HepG2 (cell line): ENCODE results near the gene ST3GAL2. TPM values are rescaled to one million over a fixed set of nuclear protein-coding genes. Genes with fewer than 3 reads are reported as not detected.
A peak's percentile ranks its signal among the peaks of the same experiment; 100 is the strongest.

Source experiments
- HNF4A ChIP-seq: sonication (generic); formaldehyde crosslinking; IDR thresholded peaks from 2 replicates; pipeline ENCODE4 v1.4.0; 2020; ENCODE audit warnings: missing genetic modification reagents
- MBD4 ChIP-seq: IDR thresholded peaks from 2 replicates; pipeline ENCODE4 v1.6.1; 2012; ENCODE audit warnings: low read length, inconsistent platforms, borderline replicate concordance
- MBNL3 ChIP-seq: fragments of 250-450 bp; sonication (Bioruptor Pico); conservative IDR thresholded peaks from 2 replicates; pipeline ENCODE4 v1.8.0; 2022; ENCODE audit warnings: mild to moderate bottlenecking, inconsistent platforms
- MTF2 ChIP-seq: sonication (generic); formaldehyde crosslinking; IDR thresholded peaks from 2 replicates; pipeline ENCODE4 v1.5.0; 2020; ENCODE audit warnings: missing genetic modification reagents, borderline replicate concordance
- ONECUT2 ChIP-seq: sonication (generic); formaldehyde crosslinking; IDR thresholded peaks from 2 replicates; pipeline ENCODE4 v1.4.0; 2020; ENCODE audit warnings: missing genetic modification reagents
- RAD51 ChIP-seq: fragments of 450-650 bp; IDR thresholded peaks from 2 replicates; pipeline ENCODE4 v1.6.1; 2016; ENCODE audit warnings: borderline replicate concordance
- RBFOX2 ChIP-seq: fragments of 200-400 bp; formaldehyde crosslinking; IDR thresholded peaks from 2 replicates; pipeline ENCODE4 v1.6.1; 2017; ENCODE audit warnings: low read depth, mild to moderate bottlenecking, low read length
- REPIN1 ChIP-seq: sonication (generic); formaldehyde crosslinking; IDR thresholded peaks from 2 replicates; pipeline ENCODE4 v1.8.0; 2022; ENCODE audit warnings: missing genetic modification reagents, low read depth, mild to moderate bottlenecking, borderline replicate concordance
- SRSF4 ChIP-seq: fragments of 200-400 bp; formaldehyde crosslinking; IDR thresholded peaks from one replicate; pipeline ENCODE4 v1.6.1; 2018; ENCODE audit warnings: mild to moderate bottlenecking, low read depth, low read length, moderate library complexity; ENCODE audit not compliant: poor library complexity, severe bottlenecking
- ZBTB38 ChIP-seq: sonication (generic); formaldehyde crosslinking; IDR thresholded peaks from 2 replicates; pipeline ENCODE4 v1.5.1; 2020; ENCODE audit warnings: mild to moderate bottlenecking, missing genetic modification reagents
- ZNF335 ChIP-seq: sonication (generic); formaldehyde crosslinking; IDR thresholded peaks from 2 replicates; pipeline ENCODE4 v1.4.0; 2020; ENCODE audit warnings: missing genetic modification reagents
- ZNF343 ChIP-seq: sonication (generic); formaldehyde crosslinking; IDR thresholded peaks from 2 replicates; pipeline ENCODE4 v1.4.0; 2020; ENCODE audit warnings: mild to moderate bottlenecking, missing genetic modification reagents
- ZNF614 ChIP-seq: IDR thresholded peaks from 2 replicates; pipeline ENCODE4 v1.6.1; 2018; ENCODE audit warnings: missing biosample characterization, missing genetic modification reagents, inconsistent platforms, borderline replicate concordance
- polyA plus RNA-seq, 8 experiments: library from polyadenylated mRNA; depleted of rRNA in 3 of 8; stranded (reverse) in 7 of 8; unstranded in 1 of 8; fragments of >200 nt; fragmentation: Illumina TruSeq in 4 of 8; extraction: Trizol in 4 of 8; gene quantifications; 2 replicates each; pipeline versions ENCODE4 v1.2.1 to v1.2.3, GENCODE V29; 2011 to 2016; ENCODE audit warnings: low read depth in 4 of 8, missing spikeins in 1 of 8, mixed read lengths in 1 of 8; ENCODE audit not compliant: insufficient read depth in 1 of 8
- total RNA-seq, 5 experiments: library from RNA; depleted of rRNA; stranded (reverse); fragments of >200 nt; fragmentation: Illumina TruSeq; extraction: Trizol; gene quantifications; 2 replicates each; pipeline ENCODE4 v1.2.3, GENCODE V29; 2016; ENCODE audit warnings: low read depth in 1 of 5
- TF ChIP-seq, protein P1 (sequence below): sonication (generic); formaldehyde crosslinking; conservative IDR thresholded peaks from 2 replicates; pipeline ENCODE4 v1.8.1; 2023; ENCODE audit warnings: missing genetic modification reagents
- TF ChIP-seq, protein P2 (sequence below): sonication (generic); formaldehyde crosslinking; IDR thresholded peaks from 2 replicates; pipeline ENCODE4 v1.5.0; 2020; ENCODE audit warnings: mild to moderate bottlenecking, missing genetic modification reagents, moderate library complexity
- TF ChIP-seq, protein P3 (sequence below): sonication (generic); formaldehyde crosslinking; IDR thresholded peaks from 2 replicates; pipeline ENCODE4 v1.4.0; 2020; ENCODE audit warnings: low read depth, mild to moderate bottlenecking, missing genetic modification reagents
- TF ChIP-seq, protein P4 (sequence below): sonication (generic); formaldehyde crosslinking; IDR thresholded peaks from 2 replicates; pipeline ENCODE4 v1.4.0; 2020; ENCODE audit warnings: missing genetic modification reagents
- TF ChIP-seq, protein P5 (sequence below): IDR thresholded peaks from 2 replicates; pipeline ENCODE4 v1.6.1; 2016; ENCODE audit warnings: low read depth, missing genetic modification reagents, missing compliant biosample characterization

ST3GAL2 gene
- total and polyA plus RNA-seq, 2 of the 13 experiments (the other 11 are each of a cell fraction or from before 2014, with no cell fraction given) = 16.3 to 24.9 TPM

DNA sequence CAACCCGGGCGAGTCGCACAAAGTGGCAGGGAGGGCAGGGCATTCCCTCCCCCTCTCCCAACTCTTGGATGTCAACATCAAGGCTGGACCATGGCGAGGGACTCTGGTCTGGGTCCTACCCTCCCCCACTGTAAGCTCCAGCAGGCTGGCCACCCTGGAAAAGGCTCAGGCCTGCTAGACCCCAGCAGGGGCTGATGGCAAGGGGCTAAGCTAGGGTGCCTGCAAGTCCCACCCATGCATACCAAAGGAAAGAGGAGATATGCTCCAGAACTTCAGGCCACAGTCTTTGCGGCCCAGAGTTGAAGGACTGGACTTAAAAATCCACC, 19.9 kb downstream of the ST3GAL2 start (continued):
- TF ChIP-seq, protein P1, sequence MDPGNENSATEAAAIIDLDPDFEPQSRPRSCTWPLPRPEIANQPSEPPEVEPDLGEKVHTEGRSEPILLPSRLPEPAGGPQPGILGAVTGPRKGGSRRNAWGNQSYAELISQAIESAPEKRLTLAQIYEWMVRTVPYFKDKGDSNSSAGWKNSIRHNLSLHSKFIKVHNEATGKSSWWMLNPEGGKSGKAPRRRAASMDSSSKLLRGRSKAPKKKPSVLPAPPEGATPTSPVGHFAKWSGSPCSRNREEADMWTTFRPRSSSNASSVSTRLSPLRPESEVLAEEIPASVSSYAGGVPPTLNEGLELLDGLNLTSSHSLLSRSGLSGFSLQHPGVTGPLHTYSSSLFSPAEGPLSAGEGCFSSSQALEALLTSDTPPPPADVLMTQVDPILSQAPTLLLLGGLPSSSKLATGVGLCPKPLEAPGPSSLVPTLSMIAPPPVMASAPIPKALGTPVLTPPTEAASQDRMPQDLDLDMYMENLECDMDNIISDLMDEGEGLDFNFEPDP (CRISPR knock-in tag) = no peak
- TF ChIP-seq, protein P2, sequence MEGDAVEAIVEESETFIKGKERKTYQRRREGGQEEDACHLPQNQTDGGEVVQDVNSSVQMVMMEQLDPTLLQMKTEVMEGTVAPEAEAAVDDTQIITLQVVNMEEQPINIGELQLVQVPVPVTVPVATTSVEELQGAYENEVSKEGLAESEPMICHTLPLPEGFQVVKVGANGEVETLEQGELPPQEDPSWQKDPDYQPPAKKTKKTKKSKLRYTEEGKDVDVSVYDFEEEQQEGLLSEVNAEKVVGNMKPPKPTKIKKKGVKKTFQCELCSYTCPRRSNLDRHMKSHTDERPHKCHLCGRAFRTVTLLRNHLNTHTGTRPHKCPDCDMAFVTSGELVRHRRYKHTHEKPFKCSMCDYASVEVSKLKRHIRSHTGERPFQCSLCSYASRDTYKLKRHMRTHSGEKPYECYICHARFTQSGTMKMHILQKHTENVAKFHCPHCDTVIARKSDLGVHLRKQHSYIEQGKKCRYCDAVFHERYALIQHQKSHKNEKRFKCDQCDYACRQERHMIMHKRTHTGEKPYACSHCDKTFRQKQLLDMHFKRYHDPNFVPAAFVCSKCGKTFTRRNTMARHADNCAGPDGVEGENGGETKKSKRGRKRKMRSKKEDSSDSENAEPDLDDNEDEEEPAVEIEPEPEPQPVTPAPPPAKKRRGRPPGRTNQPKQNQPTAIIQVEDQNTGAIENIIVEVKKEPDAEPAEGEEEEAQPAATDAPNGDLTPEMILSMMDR = no peak
- TF ChIP-seq RAD51 (no peak), ZBTB38 (CRISPR knock-in tag) (no peak), MTF2 (no peak), MBD4 (no peak), ZNF614 (CRISPR knock-in tag) (peak; percentile 57; the same call in 1 of the 2 replicates), ONECUT2 (no peak), REPIN1 (CRISPR knock-in tag) (no peak), ZNF335 (no peak), ZNF343 (CRISPR knock-in tag) (0 out of 2 replicates have a peak, but pooled peaks have one; percentile 49), MBNL3 (CRISPR knock-in tag) (no peak), SRSF4 (no peak), HNF4A (CRISPR knock-in tag) (peak; percentile 55; the same call in 1 of the 2 replicates), RBFOX2 (no peak)
- TF ChIP-seq, protein P3, sequence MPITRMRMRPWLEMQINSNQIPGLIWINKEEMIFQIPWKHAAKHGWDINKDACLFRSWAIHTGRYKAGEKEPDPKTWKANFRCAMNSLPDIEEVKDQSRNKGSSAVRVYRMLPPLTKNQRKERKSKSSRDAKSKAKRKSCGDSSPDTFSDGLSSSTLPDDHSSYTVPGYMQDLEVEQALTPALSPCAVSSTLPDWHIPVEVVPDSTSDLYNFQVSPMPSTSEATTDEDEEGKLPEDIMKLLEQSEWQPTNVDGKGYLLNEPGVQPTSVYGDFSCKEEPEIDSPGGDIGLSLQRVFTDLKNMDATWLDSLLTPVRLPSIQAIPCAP (CRISPR knock-in tag) = no peak
- TF ChIP-seq, protein P4, sequence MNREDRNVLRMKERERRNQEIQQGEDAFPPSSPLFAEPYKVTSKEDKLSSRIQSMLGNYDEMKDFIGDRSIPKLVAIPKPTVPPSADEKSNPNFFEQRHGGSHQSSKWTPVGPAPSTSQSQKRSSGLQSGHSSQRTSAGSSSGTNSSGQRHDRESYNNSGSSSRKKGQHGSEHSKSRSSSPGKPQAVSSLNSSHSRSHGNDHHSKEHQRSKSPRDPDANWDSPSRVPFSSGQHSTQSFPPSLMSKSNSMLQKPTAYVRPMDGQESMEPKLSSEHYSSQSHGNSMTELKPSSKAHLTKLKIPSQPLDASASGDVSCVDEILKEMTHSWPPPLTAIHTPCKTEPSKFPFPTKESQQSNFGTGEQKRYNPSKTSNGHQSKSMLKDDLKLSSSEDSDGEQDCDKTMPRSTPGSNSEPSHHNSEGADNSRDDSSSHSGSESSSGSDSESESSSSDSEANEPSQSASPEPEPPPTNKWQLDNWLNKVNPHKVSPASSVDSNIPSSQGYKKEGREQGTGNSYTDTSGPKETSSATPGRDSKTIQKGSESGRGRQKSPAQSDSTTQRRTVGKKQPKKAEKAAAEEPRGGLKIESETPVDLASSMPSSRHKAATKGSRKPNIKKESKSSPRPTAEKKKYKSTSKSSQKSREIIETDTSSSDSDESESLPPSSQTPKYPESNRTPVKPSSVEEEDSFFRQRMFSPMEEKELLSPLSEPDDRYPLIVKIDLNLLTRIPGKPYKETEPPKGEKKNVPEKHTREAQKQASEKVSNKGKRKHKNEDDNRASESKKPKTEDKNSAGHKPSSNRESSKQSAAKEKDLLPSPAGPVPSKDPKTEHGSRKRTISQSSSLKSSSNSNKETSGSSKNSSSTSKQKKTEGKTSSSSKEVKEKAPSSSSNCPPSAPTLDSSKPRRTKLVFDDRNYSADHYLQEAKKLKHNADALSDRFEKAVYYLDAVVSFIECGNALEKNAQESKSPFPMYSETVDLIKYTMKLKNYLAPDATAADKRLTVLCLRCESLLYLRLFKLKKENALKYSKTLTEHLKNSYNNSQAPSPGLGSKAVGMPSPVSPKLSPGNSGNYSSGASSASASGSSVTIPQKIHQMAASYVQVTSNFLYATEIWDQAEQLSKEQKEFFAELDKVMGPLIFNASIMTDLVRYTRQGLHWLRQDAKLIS (CRISPR knock-in tag) = no peak
- TF ChIP-seq, protein P5, sequence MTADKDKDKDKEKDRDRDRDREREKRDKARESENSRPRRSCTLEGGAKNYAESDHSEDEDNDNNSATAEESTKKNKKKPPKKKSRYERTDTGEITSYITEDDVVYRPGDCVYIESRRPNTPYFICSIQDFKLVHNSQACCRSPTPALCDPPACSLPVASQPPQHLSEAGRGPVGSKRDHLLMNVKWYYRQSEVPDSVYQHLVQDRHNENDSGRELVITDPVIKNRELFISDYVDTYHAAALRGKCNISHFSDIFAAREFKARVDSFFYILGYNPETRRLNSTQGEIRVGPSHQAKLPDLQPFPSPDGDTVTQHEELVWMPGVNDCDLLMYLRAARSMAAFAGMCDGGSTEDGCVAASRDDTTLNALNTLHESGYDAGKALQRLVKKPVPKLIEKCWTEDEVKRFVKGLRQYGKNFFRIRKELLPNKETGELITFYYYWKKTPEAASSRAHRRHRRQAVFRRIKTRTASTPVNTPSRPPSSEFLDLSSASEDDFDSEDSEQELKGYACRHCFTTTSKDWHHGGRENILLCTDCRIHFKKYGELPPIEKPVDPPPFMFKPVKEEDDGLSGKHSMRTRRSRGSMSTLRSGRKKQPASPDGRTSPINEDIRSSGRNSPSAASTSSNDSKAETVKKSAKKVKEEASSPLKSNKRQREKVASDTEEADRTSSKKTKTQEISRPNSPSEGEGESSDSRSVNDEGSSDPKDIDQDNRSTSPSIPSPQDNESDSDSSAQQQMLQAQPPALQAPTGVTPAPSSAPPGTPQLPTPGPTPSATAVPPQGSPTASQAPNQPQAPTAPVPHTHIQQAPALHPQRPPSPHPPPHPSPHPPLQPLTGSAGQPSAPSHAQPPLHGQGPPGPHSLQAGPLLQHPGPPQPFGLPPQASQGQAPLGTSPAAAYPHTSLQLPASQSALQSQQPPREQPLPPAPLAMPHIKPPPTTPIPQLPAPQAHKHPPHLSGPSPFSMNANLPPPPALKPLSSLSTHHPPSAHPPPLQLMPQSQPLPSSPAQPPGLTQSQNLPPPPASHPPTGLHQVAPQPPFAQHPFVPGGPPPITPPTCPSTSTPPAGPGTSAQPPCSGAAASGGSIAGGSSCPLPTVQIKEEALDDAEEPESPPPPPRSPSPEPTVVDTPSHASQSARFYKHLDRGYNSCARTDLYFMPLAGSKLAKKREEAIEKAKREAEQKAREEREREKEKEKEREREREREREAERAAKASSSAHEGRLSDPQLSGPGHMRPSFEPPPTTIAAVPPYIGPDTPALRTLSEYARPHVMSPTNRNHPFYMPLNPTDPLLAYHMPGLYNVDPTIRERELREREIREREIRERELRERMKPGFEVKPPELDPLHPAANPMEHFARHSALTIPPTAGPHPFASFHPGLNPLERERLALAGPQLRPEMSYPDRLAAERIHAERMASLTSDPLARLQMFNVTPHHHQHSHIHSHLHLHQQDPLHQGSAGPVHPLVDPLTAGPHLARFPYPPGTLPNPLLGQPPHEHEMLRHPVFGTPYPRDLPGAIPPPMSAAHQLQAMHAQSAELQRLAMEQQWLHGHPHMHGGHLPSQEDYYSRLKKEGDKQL (CRISPR knock-in tag) = no peak
